Measurements from ENCODE around the gene DDX54.

DNA sequence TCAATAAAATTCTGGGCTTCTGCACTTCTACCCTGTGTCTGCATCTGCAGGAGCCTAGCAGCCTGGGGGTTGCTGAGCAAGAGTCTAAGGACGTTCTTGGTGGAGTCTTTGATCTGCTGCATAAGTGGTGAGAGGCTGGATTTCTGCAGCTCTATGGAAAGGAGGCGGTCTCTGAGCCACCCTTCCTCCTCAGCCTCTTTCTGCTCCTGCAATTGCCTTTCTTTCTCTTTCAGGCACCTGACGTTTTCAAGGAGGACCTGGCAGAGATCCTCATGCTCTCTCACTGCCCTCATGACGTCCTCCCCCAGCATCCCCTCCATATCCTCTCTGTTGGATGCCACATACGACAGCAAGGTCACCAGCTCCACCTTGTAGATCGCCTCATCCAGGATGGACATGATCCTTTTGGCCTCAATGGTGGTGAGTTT lies 22.3 kb upstream of the DDX54 start:
- no peak for TF ChIP-seq CTCF (conservative IDR thresholded peaks at IDR 0.05)
- TF ChIP-seq EZH2 (IDR thresholded peaks at IDR 0.05; ENCODE audit: low read depth), result no peak

Measured in PC-9 (cell line).